Daoy (cell line): ENCODE measurements around the gene P2RX7. TPM values are rescaled to one million over a fixed set of nuclear protein-coding genes. Genes with fewer than 3 reads are reported as not detected.

ENCODE experiments used
- DNase-seq: peaks from one replicate; pipeline ENCODE4 v3.0.0-alpha.2; 2015; ENCODE audit warnings: low read depth
- total RNA-seq: library from RNA; depleted of rRNA; stranded (reverse); fragments of >200 nt; shearing (Covaris generic); gene quantifications from 2 replicates; pipeline ENCODE4 v1.2.3, GENCODE V29; 2014; rRNA removed

The P2RX7 gene
- total RNA-seq, 1 experiment from 2014 or later, result 0.57 TPM

DNA sequence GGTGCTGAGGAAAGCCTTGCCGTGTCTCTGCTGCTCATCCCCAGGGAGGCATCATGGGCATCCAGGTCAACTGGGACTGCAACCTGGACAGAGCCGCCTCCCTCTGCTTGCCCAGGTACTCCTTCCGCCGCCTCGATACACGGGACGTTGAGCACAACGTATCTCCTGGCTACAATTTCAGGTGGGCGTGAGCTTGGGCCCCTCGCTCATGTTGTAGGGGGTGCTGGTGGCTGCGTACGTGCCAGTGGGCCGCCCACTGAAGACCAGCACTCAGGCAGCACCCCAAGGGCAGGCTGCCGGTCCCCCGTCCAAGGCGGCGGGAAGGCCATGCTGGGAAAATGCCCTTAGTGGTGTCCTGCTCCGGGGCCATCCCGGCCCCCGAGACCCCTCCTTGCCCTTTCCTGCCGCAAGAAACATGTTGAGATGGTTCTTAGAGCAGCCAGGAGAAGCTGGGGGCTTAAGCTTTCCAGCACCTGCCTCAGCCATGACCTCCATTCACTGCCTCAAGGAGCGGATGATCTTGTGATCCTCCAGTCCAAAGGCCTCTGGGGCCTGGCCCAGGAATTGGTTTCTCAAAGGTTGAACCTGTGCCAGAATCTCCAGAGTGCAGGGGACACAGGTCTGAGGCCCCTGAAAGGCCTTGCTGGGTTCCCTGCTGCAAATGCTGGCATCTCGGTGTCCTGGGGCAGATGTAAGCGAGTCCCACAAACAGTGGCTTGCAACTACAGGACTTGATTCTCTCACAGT lies 96.4 kb downstream of the P2RX7 start:
- no peak for DNase-seq

DNA sequence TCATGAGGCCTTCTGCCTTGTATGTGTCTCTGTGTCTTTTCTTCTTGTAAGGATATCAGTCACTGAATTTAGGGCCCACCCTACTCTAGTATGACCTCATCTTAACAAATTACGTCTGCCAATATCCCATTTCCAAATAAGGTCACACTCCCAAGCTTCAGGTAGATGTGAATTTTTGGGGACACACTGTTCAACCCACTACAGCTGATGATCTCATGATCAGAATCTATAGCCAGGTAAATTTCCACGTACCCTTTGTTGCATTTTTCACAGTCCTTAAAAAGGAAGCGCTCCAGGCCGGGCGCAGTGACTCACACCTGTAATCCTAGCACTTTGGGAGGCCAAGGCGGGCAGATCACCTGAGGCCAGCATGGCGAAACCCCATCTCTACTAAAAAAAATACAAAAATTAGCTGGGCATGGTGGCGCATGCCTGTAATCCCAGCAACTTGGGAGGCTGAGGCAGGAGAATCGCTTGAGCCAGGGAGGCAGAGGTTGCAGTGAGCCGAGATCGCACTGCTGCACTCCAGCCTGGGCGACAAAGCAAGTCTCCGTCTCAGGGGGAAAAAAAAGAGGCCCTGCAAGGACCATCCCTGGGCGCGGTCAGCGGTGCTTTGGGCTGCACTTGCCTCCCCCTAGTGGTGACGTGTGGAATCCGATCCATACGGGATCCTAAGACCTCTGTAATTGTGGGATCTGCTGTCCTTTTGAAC lies 97.3 kb downstream of the P2RX7 start:
- DNase-seq, result peak; percentile 85

DNA sequence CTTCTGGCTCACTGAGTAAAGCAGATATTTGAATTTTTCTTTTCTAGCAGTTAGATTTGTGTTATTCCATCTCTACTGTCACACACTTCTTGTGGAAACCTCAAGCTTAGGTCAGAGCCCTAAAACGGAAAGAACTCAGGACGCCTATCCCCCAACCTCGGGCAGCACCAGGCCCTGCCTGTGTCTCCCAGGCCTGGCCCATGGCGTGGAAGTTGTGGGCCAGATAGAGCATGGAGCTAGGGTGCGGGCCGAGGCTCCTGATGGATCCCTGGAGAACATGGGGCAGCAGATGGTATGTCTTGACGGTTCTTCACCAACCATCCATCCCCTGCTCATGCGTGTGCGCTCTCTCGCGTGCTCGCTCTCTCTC lies 97.8 kb downstream of the P2RX7 start:
- DNase-seq, result no peak

DNA sequence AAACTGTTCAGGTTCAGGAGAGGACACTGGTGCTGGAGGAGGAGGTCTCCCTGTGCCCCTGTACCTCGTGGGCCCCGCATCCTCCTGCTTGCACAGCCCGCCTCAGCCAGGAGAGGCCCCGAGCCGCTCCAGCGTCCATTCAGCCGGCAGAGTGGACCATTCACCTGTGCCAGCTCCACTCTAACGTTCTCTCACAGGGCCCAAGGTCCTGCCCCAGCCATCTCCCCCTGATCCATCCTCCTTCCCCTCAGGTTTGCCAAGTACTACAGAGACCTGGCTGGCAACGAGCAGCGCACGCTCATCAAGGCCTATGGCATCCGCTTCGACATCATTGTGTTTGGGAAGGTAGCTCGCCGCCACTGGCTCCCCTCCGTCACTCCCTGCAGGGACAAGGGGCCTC lies 99.5 kb downstream of the P2RX7 start:
- no peak for DNase-seq

DNA sequence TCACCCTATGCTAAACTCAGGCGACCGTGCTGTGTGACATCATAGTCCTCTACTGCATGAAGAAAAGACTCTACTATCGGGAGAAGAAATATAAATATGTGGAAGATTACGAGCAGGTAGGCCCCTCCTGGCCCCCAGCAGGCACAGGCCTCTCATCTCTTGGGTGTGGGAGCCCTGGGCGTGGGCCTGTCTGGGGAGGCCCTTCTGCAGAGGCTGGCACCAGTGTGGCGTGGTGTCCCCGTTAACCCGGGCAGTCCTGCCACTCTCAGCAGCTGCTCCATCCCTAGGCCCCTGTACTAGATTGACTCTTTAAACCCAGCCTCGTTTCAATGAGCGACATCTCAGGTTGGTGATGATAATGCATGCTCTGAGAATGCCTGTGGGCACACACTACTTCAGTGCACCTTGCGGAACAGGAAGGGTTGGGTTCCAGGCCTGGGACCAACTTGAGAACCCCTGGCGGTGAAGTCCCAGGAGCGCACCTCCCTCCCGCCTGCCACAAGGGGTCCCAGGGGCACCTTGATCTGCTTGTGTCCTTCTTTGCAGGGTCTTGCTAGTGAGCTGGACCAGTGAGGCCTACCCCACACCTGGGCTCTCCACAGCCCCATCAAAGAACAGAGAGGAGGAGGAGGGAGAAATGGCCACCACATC lies 100.4 kb downstream of the P2RX7 start:
- DNase-seq, result no peak

DNA sequence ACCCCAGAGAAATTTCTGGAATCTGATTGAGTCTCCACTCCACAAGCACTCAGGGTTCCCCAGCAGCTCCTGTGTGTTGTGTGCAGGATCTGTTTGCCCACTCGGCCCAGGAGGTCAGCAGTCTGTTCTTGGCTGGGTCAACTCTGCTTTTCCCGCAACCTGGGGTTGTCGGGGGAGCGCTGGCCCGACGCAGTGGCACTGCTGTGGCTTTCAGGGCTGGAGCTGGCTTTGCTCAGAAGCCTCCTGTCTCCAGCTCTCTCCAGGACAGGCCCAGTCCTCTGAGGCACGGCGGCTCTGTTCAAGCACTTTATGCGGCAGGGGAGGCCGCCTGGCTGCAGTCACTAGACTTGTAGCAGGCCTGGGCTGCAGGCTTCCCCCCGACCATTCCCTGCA lies 100.9 kb downstream of the P2RX7 start:
- DNase-seq, result no peak

DNA sequence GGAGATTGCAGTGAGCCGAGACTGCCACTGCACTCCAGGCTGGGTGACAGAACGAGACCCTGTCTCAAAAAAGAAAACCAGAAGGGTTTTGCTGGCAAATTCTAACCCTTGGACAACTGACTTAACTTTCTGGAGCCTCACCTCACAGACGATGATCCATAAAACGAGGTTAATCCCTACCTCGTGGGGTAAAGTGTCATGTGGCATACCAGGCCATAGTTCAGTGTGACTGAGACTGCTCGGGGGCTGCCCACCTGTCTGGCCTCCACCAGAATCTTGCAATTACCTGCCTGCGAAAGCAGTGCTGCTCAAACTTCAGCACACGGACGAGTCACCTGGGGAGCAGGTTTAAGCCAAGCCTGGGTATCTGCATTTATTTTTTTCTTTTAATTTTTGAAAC lies 104.1 kb downstream of the P2RX7 start:
- DNase-seq, result no peak

DNA sequence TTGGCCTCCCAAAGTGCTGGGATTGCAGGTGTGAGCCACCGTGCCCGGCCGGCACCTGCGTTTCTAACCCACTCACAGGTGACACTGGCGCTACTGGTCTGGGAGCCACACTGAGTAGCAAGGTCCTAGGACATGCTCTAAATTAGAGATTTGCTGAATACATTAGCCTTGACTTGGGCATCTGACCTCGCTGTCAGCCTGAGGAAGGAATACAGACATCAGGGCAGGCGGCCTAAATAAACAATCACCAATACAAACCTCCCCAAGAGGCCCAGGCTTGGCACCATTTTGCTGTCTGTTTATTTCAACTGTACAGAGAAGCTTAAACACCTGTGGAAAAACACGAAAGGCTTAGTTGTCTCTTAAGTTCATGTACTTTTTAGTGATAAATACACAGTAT lies 104.7 kb downstream of the P2RX7 start:
- DNase-seq, result no peak

Other genes with a start within 250 kb of the P2RX7 start
- 5.4 and 7.1 TPM in 2 replicates for gene SPPL3, start 228.5 kb upstream of the P2RX7 start, total RNA-seq
- gene HNF1A, start 154.3 kb upstream of the P2RX7 start, total RNA-seq, result not detected in 2 replicates
- 17.6 and 21.8 TPM in 2 replicates for gene C12orf43, start 116.4 kb upstream of the P2RX7 start, total RNA-seq
- 29.6 and 38.7 TPM in 2 replicates for gene OASL, start 93.6 kb upstream of the P2RX7 start, total RNA-seq
- 7.8 and 11.7 TPM in 2 replicates for gene P2RX4, start 77.3 kb downstream of the P2RX7 start, total RNA-seq
- 5.5 and 7.9 TPM in 2 replicates for gene CAMKK2, start 163.8 kb downstream of the P2RX7 start, total RNA-seq
- 170 and 239 TPM in 2 replicates for gene ANAPC5, start 219.5 kb downstream of the P2RX7 start, total RNA-seq